Colonic mucosa (tissue), 4 donors: ENCODE data around the gene ERP27. TPM values are rescaled to one million over a fixed set of nuclear protein-coding genes. Genes with fewer than 3 reads are reported as not detected.

Source experiments
- DNase-seq: peaks from one replicate; pipeline ENCODE4 v3.0.0-alpha.2; 2020
- H3K27ac ChIP-seq: fragments of 200-600 bp; one replicate; pipeline ENCODE4 v1.8.0; 2021
- H3K27me3 ChIP-seq: fragments of 200-600 bp; one replicate; pipeline ENCODE4 v1.8.0; 2021
- H3K36me3 ChIP-seq: fragments of 200-600 bp; one replicate; pipeline ENCODE4 v1.8.0; 2021
- H3K4me1 ChIP-seq: fragments of 200-600 bp; one replicate; pipeline ENCODE4 v1.8.0; 2021; ENCODE audit warnings: mild to moderate bottlenecking
- H3K4me3 ChIP-seq: fragments of 200-600 bp; one replicate; pipeline ENCODE4 v1.8.0; 2021
- H3K9ac ChIP-seq, 2 donors: one replicate each; pipeline ENCODE4 v1.7.0; 2013; ENCODE audit warnings: control low read depth in 2 of 2, low read depth in 2 of 2, low read length in 2 of 2
- H3K9me3 ChIP-seq: fragments of 200-600 bp; one replicate; pipeline ENCODE4 v1.8.0; 2021
- CTCF ChIP-seq: fragments of 200-600 bp; IDR thresholded peaks from one replicate; pipeline ENCODE4 v1.8.0; 2022; ENCODE audit warnings: antibody characterized with exemption, mild to moderate bottlenecking
- intact Hi-C: fragments of 100-400 bp; cut with DNase I; formaldehyde crosslinking; loops from one replicate; pipeline ENCODE4 v1.14.1; 2022
- total RNA-seq, 2 donors: library from RNA; stranded (reverse); fragmentation: NEBNext Ultra II Directional in 1 of 2; extraction: Animal tissue kit (Norgen Biotek cat#: 25700) in 1 of 2; gene quantifications; one replicate each; pipeline ENCODE4 v1.2.1, GENCODE V29; 2021
- donor health status: healthy.
- donor health status: DM: no; HTN: no; CAD: no.
- donor health status: DM: no; HTN: no; CAD: no.

Gene ERP27
- total RNA-seq, 2 donors from 2014 or later: 0.52 to 2.1 TPM

GRCh38 chr12:14937689-14938088, 648 bp downstream of the ERP27 start:
- Histone ChIP-seq H3K27me3 (no peaks in the 10 kb centered on the region), H3K9ac (no peak overlapping the region), H3K27ac (no peak overlapping the region), H3K9me3 (no peaks in the 10 kb centered on the region), H3K36me3 (no peaks in the 10 kb centered on the region), H3K4me1 (no peaks in the 10 kb centered on the region), H3K4me3 (no peak overlapping the region)
- intact Hi-C loops: no loop called here
- DNase-seq: no peak
- TF ChIP-seq CTCF: no peak

- H3K9ac ChIP-seq: no peak overlapping the region
- intact Hi-C loops: no loop called here
- H3K4me3 ChIP-seq: no peak overlapping the region
- H3K27me3 ChIP-seq: no peaks in the 10 kb centered on the region
- H3K36me3 ChIP-seq: no peaks in the 10 kb centered on the region
- H3K9me3 ChIP-seq: no peaks in the 10 kb centered on the region
- TF ChIP-seq CTCF: no peak
- no peak for DNase-seq
- no peak overlapping the region for H3K27ac ChIP-seq
- no peaks in the 10 kb centered on the region for H3K4me1 ChIP-seq
These were observed 1.3 kb downstream of the ERP27 start for GRCh38 chr12:14937014-14937413.

- no peak overlapping the region for H3K9ac ChIP-seq
- TF ChIP-seq CTCF: no peak
- H3K36me3 ChIP-seq: no peaks in the 10 kb centered on the region
- H3K27me3 ChIP-seq: no peaks in the 10 kb centered on the region
- H3K4me3 ChIP-seq: no peak overlapping the region
- intact Hi-C loops: no loop called here
- H3K27ac ChIP-seq: no peak overlapping the region
- no peaks in the 10 kb centered on the region for H3K4me1 ChIP-seq
- no peak for DNase-seq
- no peaks in the 10 kb centered on the region for H3K9me3 ChIP-seq
These were observed 2.0 kb downstream of the ERP27 start for GRCh38 chr12:14936224-14936861.

- no peaks in the 10 kb centered on the region for H3K27me3 ChIP-seq
- DNase-seq: peak; percentile 48
- no peaks in the 10 kb centered on the region for H3K36me3 ChIP-seq
- no peak for TF ChIP-seq CTCF
- no peak overlapping the region for H3K9ac ChIP-seq
- intact Hi-C loops: no loop called here
- H3K4me3 ChIP-seq: no peak overlapping the region
- H3K27ac ChIP-seq: peak overlapping the region; percentile 46
- no peaks in the 10 kb centered on the region for H3K4me1 ChIP-seq
- H3K9me3 ChIP-seq: no peaks in the 10 kb centered on the region
These were observed 3.3 kb downstream of the ERP27 start for GRCh38 chr12:14935031-14935430.

- H3K27ac ChIP-seq: peak overlapping the region; percentile 46
- H3K4me3 ChIP-seq: no peak overlapping the region
- no peaks in the 10 kb centered on the region for H3K9me3 ChIP-seq
- no peak overlapping the region for H3K9ac ChIP-seq
- TF ChIP-seq CTCF: no peak
- no peaks in the 10 kb centered on the region for H3K4me1 ChIP-seq
- no peak for DNase-seq
- H3K36me3 ChIP-seq: no peaks in the 10 kb centered on the region
- intact Hi-C loops: no loop called here
- H3K27me3 ChIP-seq: no peaks in the 10 kb centered on the region
These were observed 3.8 kb downstream of the ERP27 start for GRCh38 chr12:14934511-14934910.
